Osteoblast (primary cell): ENCODE results near the gene ESPNL. TPM values are rescaled to one million over a fixed set of nuclear protein-coding genes. Genes with fewer than 3 reads are reported as not detected.

ENCODE experiments used
- DNase-seq: peaks from one replicate; pipeline ENCODE4 v3.0.0; 2011; ENCODE audit warnings: low spot score, mixed read lengths; ENCODE audit not compliant: insufficient read length; ENCODE audit errors: missing footprints
- H2AFZ ChIP-seq: 2 replicates; pipeline ENCODE4 v1.6.0; 2011; ENCODE audit warnings: mild to moderate bottlenecking, low read length
- H3K27ac ChIP-seq: 2 replicates; pipeline ENCODE4 v1.5.1; 2011; ENCODE audit warnings: mild to moderate bottlenecking, low read depth, low read length, moderate library complexity
- H3K27me3 ChIP-seq: 2 replicates; pipeline ENCODE4 v1.6.0; 2012; ENCODE audit warnings: mild to moderate bottlenecking, control low read depth, inconsistent platforms, low read length, moderate library complexity; ENCODE audit not compliant: insufficient read depth
- H3K36me3 ChIP-seq: 2 replicates; pipeline ENCODE4 v1.5.1; 2011; ENCODE audit warnings: mild to moderate bottlenecking, low read length, control low read depth, moderate library complexity; ENCODE audit not compliant: insufficient read depth
- H3K4me1 ChIP-seq: 2 replicates; pipeline ENCODE4 v1.5.1; 2011; ENCODE audit warnings: mild to moderate bottlenecking, low read length, control low read depth, moderate library complexity; ENCODE audit not compliant: insufficient read depth
- H3K4me2 ChIP-seq: 2 replicates; pipeline ENCODE4 v1.6.0; 2011; ENCODE audit warnings: mild to moderate bottlenecking, low read length; ENCODE audit not compliant: insufficient read depth
- H3K4me3 ChIP-seq: fragments of 200-600 bp; sonication (generic); 3 replicates; pipeline ENCODE4 v1.5.1; 2012; ENCODE audit warnings: mild to moderate bottlenecking, low read length, inconsistent platforms; ENCODE audit not compliant: insufficient read depth
- H3K79me2 ChIP-seq: 2 replicates; pipeline ENCODE4 v1.6.0; 2012; ENCODE audit warnings: mild to moderate bottlenecking, low read length, control low read depth, inconsistent platforms; ENCODE audit not compliant: insufficient read depth
- H3K9me3 ChIP-seq: 2 replicates; pipeline ENCODE4 v1.5.1; 2011; ENCODE audit warnings: low read depth, low read length, control low read depth
- H4K20me1 ChIP-seq: 2 replicates; pipeline ENCODE4 v1.6.0; 2012; ENCODE audit warnings: mild to moderate bottlenecking, low read length, control low read depth; ENCODE audit not compliant: insufficient read depth
- total RNA-seq: library from RNA; depleted of rRNA; stranded (reverse); fragments of >200 nt; gene quantifications from 2 replicates; pipeline ENCODE4 v1.2.3, GENCODE V29; 2012
- TF ChIP-seq, protein P1 (sequence below): IDR thresholded peaks from 2 replicates; pipeline ENCODE4 v1.5.1; 2011; ENCODE audit warnings: mild to moderate bottlenecking, low read depth, low read length, moderate library complexity; ENCODE audit errors: extremely low read depth

Gene ESPNL
- total RNA-seq, 1 donor = 9.8 TPM

DNA sequence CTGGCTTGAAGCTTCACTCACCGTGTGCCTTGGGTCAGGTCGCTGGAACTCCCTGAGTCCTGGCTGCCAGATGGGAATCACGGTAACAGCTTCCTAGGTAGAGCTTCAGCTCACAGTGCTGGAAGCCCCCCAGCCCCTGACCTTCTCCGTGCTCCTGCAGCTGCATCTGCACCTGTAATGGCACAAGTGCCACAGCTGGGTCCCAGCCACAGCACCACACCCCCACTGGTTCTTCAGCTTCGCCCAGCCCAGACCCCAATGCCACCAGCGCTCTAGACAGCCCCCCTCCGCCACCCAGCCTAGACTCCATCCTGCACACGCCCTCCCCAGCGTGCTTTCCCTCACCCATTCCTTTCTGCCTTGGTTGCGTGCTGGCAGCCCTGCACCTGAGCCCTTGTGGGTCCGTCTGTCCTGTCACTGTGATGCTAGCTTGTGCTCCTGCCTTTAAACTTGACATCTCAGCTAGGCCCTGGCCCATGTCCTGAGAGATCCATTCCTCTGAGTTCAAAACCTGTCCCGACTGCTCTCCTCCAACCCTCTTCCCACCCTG, 7.6 kb upstream of the ESPNL start:
- no peaks in the 10 kb centered on the region for H3K27me3 ChIP-seq
- H3K4me3 ChIP-seq = no peak overlapping the region
- no peaks in the 10 kb centered on the region for H3K9me3 ChIP-seq
- no peaks in the 10 kb centered on the region for H3K36me3 ChIP-seq
- H2AFZ ChIP-seq = no peak overlapping the region
- no peaks in the 10 kb centered on the region for H3K4me1 ChIP-seq
- H3K79me2 ChIP-seq = no peaks in the 10 kb centered on the region
- H4K20me1 ChIP-seq = no peaks in the 10 kb centered on the region
- no peak overlapping the region for H3K27ac ChIP-seq
- DNase-seq = peak; percentile 47
- H3K4me2 ChIP-seq = no peak overlapping the region
- TF ChIP-seq, protein P1, sequence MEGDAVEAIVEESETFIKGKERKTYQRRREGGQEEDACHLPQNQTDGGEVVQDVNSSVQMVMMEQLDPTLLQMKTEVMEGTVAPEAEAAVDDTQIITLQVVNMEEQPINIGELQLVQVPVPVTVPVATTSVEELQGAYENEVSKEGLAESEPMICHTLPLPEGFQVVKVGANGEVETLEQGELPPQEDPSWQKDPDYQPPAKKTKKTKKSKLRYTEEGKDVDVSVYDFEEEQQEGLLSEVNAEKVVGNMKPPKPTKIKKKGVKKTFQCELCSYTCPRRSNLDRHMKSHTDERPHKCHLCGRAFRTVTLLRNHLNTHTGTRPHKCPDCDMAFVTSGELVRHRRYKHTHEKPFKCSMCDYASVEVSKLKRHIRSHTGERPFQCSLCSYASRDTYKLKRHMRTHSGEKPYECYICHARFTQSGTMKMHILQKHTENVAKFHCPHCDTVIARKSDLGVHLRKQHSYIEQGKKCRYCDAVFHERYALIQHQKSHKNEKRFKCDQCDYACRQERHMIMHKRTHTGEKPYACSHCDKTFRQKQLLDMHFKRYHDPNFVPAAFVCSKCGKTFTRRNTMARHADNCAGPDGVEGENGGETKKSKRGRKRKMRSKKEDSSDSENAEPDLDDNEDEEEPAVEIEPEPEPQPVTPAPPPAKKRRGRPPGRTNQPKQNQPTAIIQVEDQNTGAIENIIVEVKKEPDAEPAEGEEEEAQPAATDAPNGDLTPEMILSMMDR = no peak

DNA sequence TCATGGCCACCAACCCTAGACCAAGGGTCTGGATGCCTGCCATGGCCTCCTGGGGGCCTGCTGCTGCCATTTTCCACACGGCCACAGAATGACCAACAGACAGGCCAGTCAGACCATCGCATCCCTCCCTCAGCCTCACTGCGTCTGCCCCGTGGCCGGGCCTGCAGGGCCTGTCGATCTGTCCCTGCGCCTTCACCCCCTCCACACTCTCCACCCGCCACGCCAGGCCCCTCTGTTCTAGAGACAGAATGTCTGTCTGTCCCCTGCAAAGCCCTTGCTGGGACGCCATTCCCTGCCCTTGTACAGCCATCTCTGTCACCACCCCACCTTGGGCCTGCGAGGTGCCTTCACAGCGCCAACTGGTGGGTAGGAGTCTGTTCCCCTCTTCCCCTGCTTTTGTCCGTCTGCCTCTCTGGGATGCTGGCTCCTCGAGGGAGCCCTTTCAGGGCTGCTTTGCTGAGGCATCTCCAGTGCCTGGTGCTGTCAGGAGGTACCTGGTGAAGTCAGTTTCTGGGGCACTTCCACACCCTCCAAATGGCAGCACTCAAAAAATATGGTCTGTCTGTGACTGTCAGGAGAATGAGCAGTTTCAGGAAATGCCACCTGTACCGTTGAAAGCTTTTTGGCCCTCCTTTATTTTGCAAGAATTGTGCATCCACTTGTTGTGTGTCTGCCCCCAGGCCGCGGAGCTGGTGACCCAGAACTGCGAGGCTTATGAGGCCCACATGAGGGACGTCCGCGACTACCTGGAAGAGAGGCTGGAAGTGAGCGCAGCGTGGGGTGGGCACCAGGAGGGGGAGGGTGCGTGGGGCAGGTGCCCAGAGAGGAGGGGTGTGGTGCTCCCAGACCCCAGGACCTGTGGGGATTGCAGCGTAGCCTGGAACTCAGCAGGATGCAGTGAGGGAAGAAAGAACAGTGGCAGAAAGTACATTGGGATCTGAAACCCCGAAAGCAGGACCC, 6.7 kb upstream of the ESPNL start:
- H3K27ac ChIP-seq = no peak overlapping the region
- H4K20me1 ChIP-seq = no peaks in the 10 kb centered on the region
- H3K4me2 ChIP-seq = no peak overlapping the region
- TF ChIP-seq, protein P1 = no peak
- H2AFZ ChIP-seq = no peak overlapping the region
- H3K36me3 ChIP-seq = no peaks in the 10 kb centered on the region
- no peaks in the 10 kb centered on the region for H3K27me3 ChIP-seq
- no peaks in the 10 kb centered on the region for H3K4me1 ChIP-seq
- no peaks in the 10 kb centered on the region for H3K9me3 ChIP-seq
- no peak overlapping the region for H3K4me3 ChIP-seq
- DNase-seq = peak; percentile 70
- H3K79me2 ChIP-seq = no peaks in the 10 kb centered on the region

DNA sequence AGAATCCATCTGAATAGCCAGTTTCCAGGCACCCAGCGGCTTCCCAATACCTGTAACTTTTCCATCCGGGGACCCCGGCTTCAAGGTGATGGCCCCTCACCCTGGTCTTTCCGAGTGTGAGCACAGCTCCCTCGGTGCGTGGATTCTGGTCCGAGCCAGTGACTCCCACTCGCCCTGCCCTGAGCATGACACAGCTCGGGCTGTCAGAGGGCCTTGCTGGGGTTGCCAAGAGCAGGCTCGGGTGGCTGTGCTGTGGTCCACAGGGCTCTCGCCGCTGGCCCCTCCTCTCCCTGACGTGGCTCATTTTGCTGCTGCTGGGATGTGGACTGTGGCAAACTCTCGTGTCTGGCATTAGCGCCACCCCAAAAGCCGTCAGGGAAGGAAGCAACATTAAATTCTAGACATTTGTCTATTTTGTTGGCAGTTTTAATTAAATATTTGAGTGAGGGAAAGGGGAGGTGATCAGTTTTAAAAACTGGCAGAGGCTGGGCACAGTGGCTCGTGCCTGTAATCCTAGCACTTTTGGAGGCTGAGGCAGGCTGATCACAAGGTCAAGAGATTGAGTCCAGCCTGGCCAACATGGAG, 5.6 kb upstream of the ESPNL start:
- Histone ChIP-seq H3K27me3 (no peaks in the 10 kb centered on the region), H3K4me3 (no peak overlapping the region), H3K4me1 (no peaks in the 10 kb centered on the region), H3K4me2 (no peak overlapping the region), H3K27ac (no peak overlapping the region), H3K36me3 (no peaks in the 10 kb centered on the region), H2AFZ (no peak overlapping the region), H3K79me2 (no peaks in the 10 kb centered on the region), H3K9me3 (no peaks in the 10 kb centered on the region), H4K20me1 (no peaks in the 10 kb centered on the region)
- peak; percentile 73 for DNase-seq
- TF ChIP-seq, protein P1 = no peak

DNA sequence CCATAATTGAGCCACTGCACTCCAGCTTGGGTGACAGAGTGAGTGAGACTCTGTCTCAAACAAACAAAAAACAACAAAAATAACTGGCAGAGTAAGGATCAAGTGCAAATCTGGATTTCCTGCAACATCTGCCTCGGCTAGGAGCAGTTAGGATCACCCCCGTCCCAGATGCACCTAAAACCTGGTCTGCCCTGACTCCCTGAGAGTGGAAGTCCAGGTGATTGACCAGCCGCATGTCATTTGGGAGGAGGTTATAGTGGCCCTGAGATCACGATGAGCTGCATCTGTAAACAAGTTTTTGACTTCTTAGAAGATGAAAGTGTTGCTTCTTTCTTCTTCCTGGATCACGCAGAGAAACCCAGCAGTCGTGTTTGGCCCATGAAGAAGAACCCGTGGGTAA, 5.0 kb upstream of the ESPNL start:
- TF ChIP-seq, protein P1 = no peak
- Histone ChIP-seq H3K4me1 (no peaks in the 10 kb centered on the region), H3K4me3 (no peak overlapping the region), H4K20me1 (no peaks in the 10 kb centered on the region), H3K27ac (no peak overlapping the region), H2AFZ (no peak overlapping the region), H3K27me3 (no peaks in the 10 kb centered on the region), H3K9me3 (no peaks in the 10 kb centered on the region), H3K4me2 (no peak overlapping the region), H3K79me2 (no peaks in the 10 kb centered on the region), H3K36me3 (no peaks in the 10 kb centered on the region)
- DNase-seq = peak; percentile 87
